Measurements from ENCODE around the gene FUOM.

DNA sequence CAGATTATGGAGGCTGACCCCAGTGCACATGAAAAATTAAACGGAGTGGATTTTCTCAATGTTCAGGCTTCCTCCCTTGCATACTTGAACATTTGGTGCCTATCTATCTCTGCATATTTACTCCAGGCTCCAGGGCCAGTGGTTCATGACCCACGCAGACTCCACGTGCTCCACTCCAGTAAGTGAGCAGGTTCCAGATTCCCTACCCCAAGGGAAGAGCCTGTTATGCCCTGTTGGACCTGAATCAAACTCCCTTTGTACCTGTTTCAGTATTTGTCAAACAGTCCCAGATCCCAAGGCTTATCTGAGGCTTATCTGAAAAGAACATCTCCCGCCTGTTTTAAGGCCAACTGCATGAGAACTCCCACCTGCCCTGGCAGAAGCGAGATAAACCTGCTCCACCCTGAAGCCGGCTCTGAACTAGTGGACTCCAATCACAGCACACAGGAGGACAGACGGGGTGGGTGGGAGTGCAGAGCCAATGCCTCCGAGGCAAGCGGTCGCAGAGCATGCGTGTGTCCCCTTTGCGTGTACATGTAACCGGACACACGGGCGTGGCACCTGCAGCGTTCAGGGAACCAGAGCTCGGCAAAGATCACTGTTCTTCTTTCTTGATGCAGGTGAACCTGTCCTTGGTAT lies 2.3 kb upstream of the FUOM start:
- TF ChIP-seq JUND (IDR thresholded peaks at IDR 0.05) (no peak), SIN3A (IDR thresholded peaks at IDR 0.05; ENCODE audit: borderline replicate concordance, low read depth, low read length) (no peak), CTCF (IDR thresholded peaks at IDR 0.05) (no peak), RCOR1 (IDR thresholded peaks at IDR 0.05; ENCODE audit: low read length) (no peak), GABPA (IDR thresholded peaks at IDR 0.05; ENCODE audit: low read depth) (no peak), ZBTB33 (IDR thresholded peaks at IDR 0.05; ENCODE audit: borderline replicate concordance, low read depth) (no peak), EP300 (IDR thresholded peaks at IDR 0.05; ENCODE audit: borderline replicate concordance in 1 of 2, low read depth in 1 of 2, low read length in 1 of 2) (no peak), USF2 (IDR thresholded peaks at IDR 0.05; ENCODE audit: borderline replicate concordance, low read depth, low read length) (no peak), FOSL2 (IDR thresholded peaks at IDR 0.05; ENCODE audit: borderline replicate concordance, low read depth) (no peak)
- TF ChIP-seq, protein P1, sequence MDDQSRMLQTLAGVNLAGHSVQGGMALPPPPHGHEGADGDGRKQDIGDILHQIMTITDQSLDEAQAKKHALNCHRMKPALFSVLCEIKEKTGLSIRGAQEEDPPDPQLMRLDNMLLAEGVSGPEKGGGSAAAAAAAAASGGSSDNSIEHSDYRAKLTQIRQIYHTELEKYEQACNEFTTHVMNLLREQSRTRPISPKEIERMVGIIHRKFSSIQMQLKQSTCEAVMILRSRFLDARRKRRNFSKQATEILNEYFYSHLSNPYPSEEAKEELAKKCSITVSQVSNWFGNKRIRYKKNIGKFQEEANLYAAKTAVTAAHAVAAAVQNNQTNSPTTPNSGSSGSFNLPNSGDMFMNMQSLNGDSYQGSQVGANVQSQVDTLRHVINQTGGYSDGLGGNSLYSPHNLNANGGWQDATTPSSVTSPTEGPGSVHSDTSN (IDR thresholded peaks at IDR 0.05): no peak
- TF ChIP-seq, protein P2, sequence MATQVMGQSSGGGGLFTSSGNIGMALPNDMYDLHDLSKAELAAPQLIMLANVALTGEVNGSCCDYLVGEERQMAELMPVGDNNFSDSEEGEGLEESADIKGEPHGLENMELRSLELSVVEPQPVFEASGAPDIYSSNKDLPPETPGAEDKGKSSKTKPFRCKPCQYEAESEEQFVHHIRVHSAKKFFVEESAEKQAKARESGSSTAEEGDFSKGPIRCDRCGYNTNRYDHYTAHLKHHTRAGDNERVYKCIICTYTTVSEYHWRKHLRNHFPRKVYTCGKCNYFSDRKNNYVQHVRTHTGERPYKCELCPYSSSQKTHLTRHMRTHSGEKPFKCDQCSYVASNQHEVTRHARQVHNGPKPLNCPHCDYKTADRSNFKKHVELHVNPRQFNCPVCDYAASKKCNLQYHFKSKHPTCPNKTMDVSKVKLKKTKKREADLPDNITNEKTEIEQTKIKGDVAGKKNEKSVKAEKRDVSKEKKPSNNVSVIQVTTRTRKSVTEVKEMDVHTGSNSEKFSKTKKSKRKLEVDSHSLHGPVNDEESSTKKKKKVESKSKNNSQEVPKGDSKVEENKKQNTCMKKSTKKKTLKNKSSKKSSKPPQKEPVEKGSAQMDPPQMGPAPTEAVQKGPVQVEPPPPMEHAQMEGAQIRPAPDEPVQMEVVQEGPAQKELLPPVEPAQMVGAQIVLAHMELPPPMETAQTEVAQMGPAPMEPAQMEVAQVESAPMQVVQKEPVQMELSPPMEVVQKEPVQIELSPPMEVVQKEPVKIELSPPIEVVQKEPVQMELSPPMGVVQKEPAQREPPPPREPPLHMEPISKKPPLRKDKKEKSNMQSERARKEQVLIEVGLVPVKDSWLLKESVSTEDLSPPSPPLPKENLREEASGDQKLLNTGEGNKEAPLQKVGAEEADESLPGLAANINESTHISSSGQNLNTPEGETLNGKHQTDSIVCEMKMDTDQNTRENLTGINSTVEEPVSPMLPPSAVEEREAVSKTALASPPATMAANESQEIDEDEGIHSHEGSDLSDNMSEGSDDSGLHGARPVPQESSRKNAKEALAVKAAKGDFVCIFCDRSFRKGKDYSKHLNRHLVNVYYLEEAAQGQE (IDR thresholded peaks at IDR 0.05; ENCODE audit: low read depth, low read length): no peak

All from SK-N-SH (cell line).